HepG2 (cell line): ENCODE data around the gene ANKRD39. TPM values are rescaled to one million over a fixed set of nuclear protein-coding genes. Genes with fewer than 3 reads are reported as not detected.

Source experiments
- ARHGAP35 ChIP-seq: sonication (generic); formaldehyde crosslinking; IDR thresholded peaks from 2 replicates; pipeline ENCODE4 v1.9.0; 2022; ENCODE audit warnings: mild to moderate bottlenecking, inconsistent platforms, moderate library complexity, missing genetic modification reagents, borderline replicate concordance
- CAMTA2 ChIP-seq: sonication (generic); formaldehyde crosslinking; IDR thresholded peaks from 2 replicates; pipeline ENCODE4 v1.4.0; 2020; ENCODE audit warnings: mild to moderate bottlenecking, missing genetic modification reagents, borderline replicate concordance
- CREB1 ChIP-seq, 2 experiments: fragments of 450-650 bp in 1 of 2; IDR thresholded peaks; 2 replicates each; pipeline ENCODE4 v1.6.1; 2016 to 2017; ENCODE audit warnings: control low read depth in 1 of 2, mild to moderate bottlenecking in 1 of 2, missing compliant biosample characterization in 1 of 2, missing genetic modification characterization in 1 of 2
- ELF4 ChIP-seq: sonication (generic); formaldehyde crosslinking; IDR thresholded peaks from 2 replicates; pipeline ENCODE4 v1.5.0; 2020; ENCODE audit warnings: missing genetic modification reagents, mild to moderate bottlenecking, moderate library complexity, borderline replicate concordance
- HINFP ChIP-seq: sonication (generic); formaldehyde crosslinking; IDR thresholded peaks from 2 replicates; pipeline ENCODE4 v1.4.0; 2020; ENCODE audit warnings: low read depth, mild to moderate bottlenecking, missing genetic modification reagents
- JARID2 ChIP-seq: sonication (generic); formaldehyde crosslinking; IDR thresholded peaks from 2 replicates; pipeline ENCODE4 v1.8.1; 2023; ENCODE audit warnings: missing genetic modification reagents, inconsistent platforms; ENCODE audit not compliant: insufficient replicate concordance
- KDM2A ChIP-seq: sonication (generic); formaldehyde crosslinking; IDR thresholded peaks from 2 replicates; pipeline ENCODE4 v1.4.0; 2020; ENCODE audit warnings: low read depth, missing genetic modification reagents, borderline replicate concordance
- PCBP2 ChIP-seq: fragments of 200-400 bp; formaldehyde crosslinking; optimal IDR thresholded peaks from 2 replicates; pipeline ENCODE3; 2018; ENCODE audit warnings: low read length, low read depth; ENCODE audit not compliant: poor library complexity, severe bottlenecking
- RBM39 ChIP-seq: fragments of 200-400 bp; formaldehyde crosslinking; IDR thresholded peaks from one replicate; pipeline ENCODE4 v1.6.1; 2018; ENCODE audit warnings: antibody characterized with exemption, mild to moderate bottlenecking, low read depth, low read length; ENCODE audit not compliant: poor library complexity, severe bottlenecking
- SOX13 ChIP-seq, 3 experiments: fragments of 450-650 bp in 1 of 3; sonication (generic) in 1 of 3; formaldehyde crosslinking in 1 of 3; IDR thresholded peaks in 2 of 3; conservative IDR thresholded peaks in 1 of 3; 2 replicates each; pipeline versions ENCODE4 v1.5.0 to v1.6.1; 2016 to 2020; ENCODE audit warnings: antibody characterized with exemption in 1 of 3, mild to moderate bottlenecking in 1 of 3, missing compliant biosample characterization in 1 of 3, missing genetic modification reagents in 1 of 3, moderate library complexity in 1 of 3
- ZNF101 ChIP-seq: sonication (generic); formaldehyde crosslinking; IDR thresholded peaks from 2 replicates; pipeline ENCODE4 v1.4.0; 2020; ENCODE audit warnings: mild to moderate bottlenecking, low read depth, missing genetic modification reagents, borderline replicate concordance
- ZNF407 ChIP-seq: sonication (generic); formaldehyde crosslinking; IDR thresholded peaks from one replicate; pipeline ENCODE4 v1.5.1; 2020; ENCODE audit warnings: mild to moderate bottlenecking, missing genetic modification reagents; ENCODE audit errors: not compliant biosample characterization
- ZNF430 ChIP-seq: sonication (generic); formaldehyde crosslinking; IDR thresholded peaks from 2 replicates; pipeline ENCODE4 v1.9.0; 2021; ENCODE audit warnings: mild to moderate bottlenecking, missing genetic modification reagents
- ZNF550 ChIP-seq: sonication (generic); formaldehyde crosslinking; IDR thresholded peaks from 2 replicates; pipeline ENCODE4 v1.4.0; 2020; ENCODE audit warnings: mild to moderate bottlenecking, missing genetic modification reagents, borderline replicate concordance
- ZNF710 ChIP-seq: sonication (generic); formaldehyde crosslinking; IDR thresholded peaks from 2 replicates; pipeline ENCODE4 v1.5.0; 2020; ENCODE audit warnings: mild to moderate bottlenecking, missing genetic modification reagents, borderline replicate concordance
- ZNF850 ChIP-seq: sonication (generic); formaldehyde crosslinking; conservative IDR thresholded peaks from 2 replicates; pipeline ENCODE4 v1.9.0; 2021; ENCODE audit warnings: mild to moderate bottlenecking, missing genetic modification reagents
- polyA plus RNA-seq, 8 experiments: library from polyadenylated mRNA; depleted of rRNA in 3 of 8; stranded (reverse) in 7 of 8; unstranded in 1 of 8; fragments of >200 nt; fragmentation: Illumina TruSeq in 4 of 8; extraction: Trizol in 4 of 8; gene quantifications; 2 replicates each; pipeline versions ENCODE4 v1.2.1 to v1.2.3, GENCODE V29; 2011 to 2016; ENCODE audit warnings: low read depth in 4 of 8, missing spikeins in 1 of 8, mixed read lengths in 1 of 8; ENCODE audit not compliant: insufficient read depth in 1 of 8
- total RNA-seq, 5 experiments: library from RNA; depleted of rRNA; stranded (reverse); fragments of >200 nt; fragmentation: Illumina TruSeq; extraction: Trizol; gene quantifications; 2 replicates each; pipeline ENCODE4 v1.2.3, GENCODE V29; 2016; ENCODE audit warnings: low read depth in 1 of 5

The ANKRD39 gene
- total and polyA plus RNA-seq, 2 of the 13 experiments (the other 11 are each of a cell fraction or from before 2014, with no cell fraction given): 23.2 to 24.8 TPM

GRCh38 chr2:96848264-96848663 is 9.6 kb downstream of the ANKRD39 start (continued):
- no peak for TF ChIP-seq ZNF710 (CRISPR knock-in tag)
- no peak for TF ChIP-seq ZNF850 (CRISPR knock-in tag)
- TF ChIP-seq CREB1 (IDR thresholded peaks at IDR 0.05): no peak
- no peak for TF ChIP-seq CREB1 (CRISPR knock-in tag; IDR thresholded peaks at IDR 0.05)
- TF ChIP-seq JARID2 (CRISPR knock-in tag): no peak
- no peak for TF ChIP-seq SOX13 (IDR thresholded peaks at IDR 0.05)
- no peak for TF ChIP-seq SOX13 (CRISPR knock-in tag; conservative IDR thresholded peaks at IDR 0.05 in 1 of 2, IDR thresholded peaks at IDR 0.05 in 1 of 2)
- no peak for TF ChIP-seq ARHGAP35
- TF ChIP-seq ZNF407 (CRISPR knock-in tag): no peak
- TF ChIP-seq ZNF550 (CRISPR knock-in tag): no peak
- TF ChIP-seq KDM2A (CRISPR knock-in tag): no peak
- TF ChIP-seq PCBP2: no peak
- TF ChIP-seq RBM39: no peak
- TF ChIP-seq ZNF101 (CRISPR knock-in tag): no peak
- 0 out of 2 replicates have a peak, but pooled peaks have one; percentile 42 for TF ChIP-seq HINFP (CRISPR knock-in tag)
- TF ChIP-seq ELF4 (CRISPR knock-in tag): no peak
- TF ChIP-seq ZNF430 (CRISPR knock-in tag): no peak
- TF ChIP-seq CAMTA2 (CRISPR knock-in tag): no peak
